GM12878 (cell line): ENCODE data around the gene SIGMAR1.

Experiments used
- ASH2L ChIP-seq: fragments of 300-600, 200-600 bp; sonication (generic); IDR thresholded peaks from 2 replicates; pipeline ENCODE4 v1.6.1; 2017; ENCODE audit warnings: low read depth, mild to moderate bottlenecking, borderline replicate concordance
- EP300 ChIP-seq, 2 experiments: fragments of 150-350 bp in 1 of 2; IDR thresholded peaks; 2 replicates each; pipeline ENCODE4 v1.6.1; 2011 to 2012; ENCODE audit warnings: low read depth in 2 of 2, low read length in 2 of 2, borderline replicate concordance in 1 of 2, improper control_type of control experiment in 1 of 2, inconsistent platforms in 1 of 2; ENCODE audit not compliant: control insufficient read depth in 1 of 2
- GATAD2B ChIP-seq: fragments of 450-650 bp; conservative IDR thresholded peaks from 2 replicates; pipeline ENCODE4 v1.6.1; 2017; ENCODE audit warnings: low read depth, mild to moderate bottlenecking, moderate library complexity
- JUND ChIP-seq: IDR thresholded peaks from 2 replicates; pipeline ENCODE4 v1.6.1; 2012; ENCODE audit warnings: low read depth, mild to moderate bottlenecking, low read length, improper control_type of control experiment, moderate library complexity
- NRF1 ChIP-seq: conservative IDR thresholded peaks from 2 replicates; pipeline ENCODE4 v1.6.1; 2011; ENCODE audit warnings: mild to moderate bottlenecking, low read depth, low read length, improper control_type of control experiment
- POLR2A ChIP-seq: IDR thresholded peaks from 2 replicates; pipeline ENCODE4 v1.6.1; 2011; ENCODE audit warnings: low read depth, mild to moderate bottlenecking, low read length
- RAD21 ChIP-seq: IDR thresholded peaks from 2 replicates; pipeline ENCODE4 v1.6.1; 2011; ENCODE audit warnings: mild to moderate bottlenecking, low read depth, low read length, moderate library complexity; ENCODE audit not compliant: insufficient read depth
- RFX5 ChIP-seq: IDR thresholded peaks from 2 replicates; pipeline ENCODE4 v1.6.1; 2011; ENCODE audit warnings: low read depth, low read length, improper control_type of control experiment
- SP1 ChIP-seq: IDR thresholded peaks from one replicate; pipeline ENCODE4 v1.6.1; 2011; ENCODE audit warnings: low read depth, low read length
- TAF1 ChIP-seq: IDR thresholded peaks from 2 replicates; pipeline ENCODE4 v1.6.1; 2011; ENCODE audit warnings: mild to moderate bottlenecking, low read depth, low read length, borderline replicate concordance
- ZNF24 ChIP-seq: fragments of 450-650 bp; IDR thresholded peaks from 2 replicates; pipeline ENCODE4 v1.6.1; 2017; ENCODE audit warnings: antibody characterized with exemption, mild to moderate bottlenecking
- TF ChIP-seq, protein P1 (sequence below), 3 experiments: IDR thresholded peaks in 2 of 3; conservative IDR thresholded peaks in 1 of 3; 2 replicates each; pipeline ENCODE4 v1.5.1; 2011; ENCODE audit warnings: low read depth in 3 of 3, low read length in 3 of 3, mild to moderate bottlenecking in 3 of 3, control low read depth in 2 of 3, moderate library complexity in 2 of 3, inconsistent platforms in 1 of 3, mixed read lengths in 1 of 3; ENCODE audit not compliant: control insufficient read depth in 2 of 3, insufficient read depth in 1 of 3; ENCODE audit errors: extremely low read depth in 1 of 3
- TF ChIP-seq, protein P2 (sequence below): IDR thresholded peaks from 2 replicates; pipeline ENCODE4 v1.6.1; 2012; ENCODE audit warnings: low read depth, low read length, improper control_type of control experiment
- TF ChIP-seq, protein P3 (sequence below): IDR thresholded peaks from 2 replicates; pipeline ENCODE4 v1.6.1; 2012; ENCODE audit warnings: mild to moderate bottlenecking, low read depth, low read length

DNA sequence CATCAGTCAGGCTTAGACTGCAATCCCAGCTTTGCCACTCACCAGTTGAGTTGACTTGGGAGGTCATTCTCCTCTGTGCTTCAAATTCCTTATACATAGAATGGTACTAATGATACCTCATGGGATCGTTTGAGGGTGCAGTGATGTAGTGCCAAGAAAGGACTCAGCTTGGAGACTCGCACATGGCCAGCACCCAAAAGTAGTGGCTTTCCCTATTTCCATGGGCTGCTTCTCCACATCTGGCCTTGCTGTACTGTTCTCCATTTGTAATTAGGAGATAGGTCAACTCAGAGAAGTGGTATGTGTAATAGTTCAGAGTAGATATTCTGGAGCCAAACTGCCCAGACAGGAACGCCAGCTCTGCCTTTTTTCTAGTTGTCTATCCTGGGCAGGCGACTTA is 48.0 kb upstream of the SIGMAR1 start:
- TF ChIP-seq, protein P1, sequence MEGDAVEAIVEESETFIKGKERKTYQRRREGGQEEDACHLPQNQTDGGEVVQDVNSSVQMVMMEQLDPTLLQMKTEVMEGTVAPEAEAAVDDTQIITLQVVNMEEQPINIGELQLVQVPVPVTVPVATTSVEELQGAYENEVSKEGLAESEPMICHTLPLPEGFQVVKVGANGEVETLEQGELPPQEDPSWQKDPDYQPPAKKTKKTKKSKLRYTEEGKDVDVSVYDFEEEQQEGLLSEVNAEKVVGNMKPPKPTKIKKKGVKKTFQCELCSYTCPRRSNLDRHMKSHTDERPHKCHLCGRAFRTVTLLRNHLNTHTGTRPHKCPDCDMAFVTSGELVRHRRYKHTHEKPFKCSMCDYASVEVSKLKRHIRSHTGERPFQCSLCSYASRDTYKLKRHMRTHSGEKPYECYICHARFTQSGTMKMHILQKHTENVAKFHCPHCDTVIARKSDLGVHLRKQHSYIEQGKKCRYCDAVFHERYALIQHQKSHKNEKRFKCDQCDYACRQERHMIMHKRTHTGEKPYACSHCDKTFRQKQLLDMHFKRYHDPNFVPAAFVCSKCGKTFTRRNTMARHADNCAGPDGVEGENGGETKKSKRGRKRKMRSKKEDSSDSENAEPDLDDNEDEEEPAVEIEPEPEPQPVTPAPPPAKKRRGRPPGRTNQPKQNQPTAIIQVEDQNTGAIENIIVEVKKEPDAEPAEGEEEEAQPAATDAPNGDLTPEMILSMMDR (IDR thresholded peaks at IDR 0.05 in 2 of 3, conservative IDR thresholded peaks at IDR 0.05 in 1 of 3; ENCODE audit: control insufficient read depth in 2 of 3, extremely low read depth in 1 of 3, insufficient read depth in 1 of 3, low read depth in 3 of 3, low read length in 3 of 3) = no peak
- TF ChIP-seq ASH2L (no peak), GATAD2B (no peak), JUND (no peak), NRF1 (no peak), POLR2A (no peak), EP300 (IDR thresholded peaks at IDR 0.05; ENCODE audit: borderline replicate concordance in 1 of 2, control insufficient read depth in 1 of 2, low read depth in 2 of 2, low read length in 2 of 2) (no peak), TAF1 (no peak), ZNF24 (no peak), SP1 (no peak), RAD21 (no peak), RFX5 (no peak)
- TF ChIP-seq, protein P2, sequence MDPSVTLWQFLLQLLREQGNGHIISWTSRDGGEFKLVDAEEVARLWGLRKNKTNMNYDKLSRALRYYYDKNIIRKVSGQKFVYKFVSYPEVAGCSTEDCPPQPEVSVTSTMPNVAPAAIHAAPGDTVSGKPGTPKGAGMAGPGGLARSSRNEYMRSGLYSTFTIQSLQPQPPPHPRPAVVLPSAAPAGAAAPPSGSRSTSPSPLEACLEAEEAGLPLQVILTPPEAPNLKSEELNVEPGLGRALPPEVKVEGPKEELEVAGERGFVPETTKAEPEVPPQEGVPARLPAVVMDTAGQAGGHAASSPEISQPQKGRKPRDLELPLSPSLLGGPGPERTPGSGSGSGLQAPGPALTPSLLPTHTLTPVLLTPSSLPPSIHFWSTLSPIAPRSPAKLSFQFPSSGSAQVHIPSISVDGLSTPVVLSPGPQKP = no peak
- TF ChIP-seq, protein P3, sequence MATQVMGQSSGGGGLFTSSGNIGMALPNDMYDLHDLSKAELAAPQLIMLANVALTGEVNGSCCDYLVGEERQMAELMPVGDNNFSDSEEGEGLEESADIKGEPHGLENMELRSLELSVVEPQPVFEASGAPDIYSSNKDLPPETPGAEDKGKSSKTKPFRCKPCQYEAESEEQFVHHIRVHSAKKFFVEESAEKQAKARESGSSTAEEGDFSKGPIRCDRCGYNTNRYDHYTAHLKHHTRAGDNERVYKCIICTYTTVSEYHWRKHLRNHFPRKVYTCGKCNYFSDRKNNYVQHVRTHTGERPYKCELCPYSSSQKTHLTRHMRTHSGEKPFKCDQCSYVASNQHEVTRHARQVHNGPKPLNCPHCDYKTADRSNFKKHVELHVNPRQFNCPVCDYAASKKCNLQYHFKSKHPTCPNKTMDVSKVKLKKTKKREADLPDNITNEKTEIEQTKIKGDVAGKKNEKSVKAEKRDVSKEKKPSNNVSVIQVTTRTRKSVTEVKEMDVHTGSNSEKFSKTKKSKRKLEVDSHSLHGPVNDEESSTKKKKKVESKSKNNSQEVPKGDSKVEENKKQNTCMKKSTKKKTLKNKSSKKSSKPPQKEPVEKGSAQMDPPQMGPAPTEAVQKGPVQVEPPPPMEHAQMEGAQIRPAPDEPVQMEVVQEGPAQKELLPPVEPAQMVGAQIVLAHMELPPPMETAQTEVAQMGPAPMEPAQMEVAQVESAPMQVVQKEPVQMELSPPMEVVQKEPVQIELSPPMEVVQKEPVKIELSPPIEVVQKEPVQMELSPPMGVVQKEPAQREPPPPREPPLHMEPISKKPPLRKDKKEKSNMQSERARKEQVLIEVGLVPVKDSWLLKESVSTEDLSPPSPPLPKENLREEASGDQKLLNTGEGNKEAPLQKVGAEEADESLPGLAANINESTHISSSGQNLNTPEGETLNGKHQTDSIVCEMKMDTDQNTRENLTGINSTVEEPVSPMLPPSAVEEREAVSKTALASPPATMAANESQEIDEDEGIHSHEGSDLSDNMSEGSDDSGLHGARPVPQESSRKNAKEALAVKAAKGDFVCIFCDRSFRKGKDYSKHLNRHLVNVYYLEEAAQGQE = no peak
